Epithelial cell of esophagus (primary cell): ENCODE results near the gene EMC8.

Experiments used
- DNase-seq: peaks from one replicate; pipeline ENCODE4 v3.0.0; 2010; ENCODE audit warnings: low read depth
- H3K4me3 ChIP-seq: 2 replicates; pipeline ENCODE4 v1.5.1; 2011; ENCODE audit warnings: mild to moderate bottlenecking, low read length, control low read depth
- CTCF ChIP-seq: IDR thresholded peaks from 2 replicates; pipeline ENCODE4 v1.5.1; 2011; ENCODE audit warnings: low read depth, mild to moderate bottlenecking, low read length, control low read depth, inconsistent platforms; ENCODE audit not compliant: insufficient read depth; ENCODE audit errors: missing control alignments

EMC8 gene

GRCh38 chr16:85774811-85775210 lies 24.5 kb downstream of the EMC8 start:
- DNase-seq, result no peak
- no peak for TF ChIP-seq CTCF
- H3K4me3 ChIP-seq, result no peak overlapping the region

- TF ChIP-seq CTCF, result no peak
- no peak for DNase-seq
- H3K4me3 ChIP-seq, result no peak overlapping the region
These were observed 25.2 kb downstream of the EMC8 start for GRCh38 chr16:85774136-85774535.

- TF ChIP-seq CTCF, result no peak
These were observed 26.3 kb downstream of the EMC8 start for GRCh38 chr16:85773044-85773443.

GRCh38 chr16:85770741-85771140 lies 28.6 kb downstream of the EMC8 start:
- no peak for TF ChIP-seq CTCF
- DNase-seq, result no peak
- H3K4me3 ChIP-seq, result no peak overlapping the region

More at GRCh38 chr16:85773044-85773443, 26.3 kb downstream of the EMC8 start:
- no peak for DNase-seq
- H3K4me3 ChIP-seq, result no peak overlapping the region

- no peak for DNase-seq
- no peak for TF ChIP-seq CTCF
- H3K4me3 ChIP-seq, result no peak overlapping the region
These were observed 31.1 kb downstream of the EMC8 start for GRCh38 chr16:85768199-85768598.

- peak; percentile 94 for DNase-seq
- H3K4me3 ChIP-seq, result no peak overlapping the region
- no peak for TF ChIP-seq CTCF
These were observed 31.8 kb downstream of the EMC8 start for GRCh38 chr16:85767531-85767930.

GRCh38 chr16:85765767-85766166 lies 33.6 kb downstream of the EMC8 start:
- no peak for DNase-seq

More at GRCh38 chr16:85765767-85766166, 33.6 kb downstream of the EMC8 start:
- H3K4me3 ChIP-seq, result no peak overlapping the region
- TF ChIP-seq CTCF, result no peak
